Measurements from ENCODE around the gene BABAM2.

Gene BABAM2

GRCh38 chr2:27922842-27923241 is 32.3 kb downstream of the BABAM2 start:
- Histone ChIP-seq H3K9me3 (ENCODE audit: control insufficient read depth, low read length) (no peaks in the 10 kb centered on the region), H3K9ac (no peak overlapping the region), H2AFZ (no peak overlapping the region), H3K4me2 (ENCODE audit: low read length) (no peak overlapping the region), H3K4me1 (no peaks in the 10 kb centered on the region), H3K4me3 (ENCODE audit: low read depth, low read length) (no peak overlapping the region), H3K79me2 (no peaks in the 10 kb centered on the region), H3K27me3 (ENCODE audit: control insufficient read depth, insufficient read depth, low read length) (no peaks in the 10 kb centered on the region), H3K27ac (no peak overlapping the region), H3K36me3 (ENCODE audit: control insufficient read depth, insufficient read depth, low read length) (no peaks in the 10 kb centered on the region)
- no peak for TF ChIP-seq CTCF (IDR thresholded peaks at IDR 0.05)

- H3K9me3 ChIP-seq (ENCODE audit: control insufficient read depth, low read length) = no peaks in the 10 kb centered on the region
Measured at GRCh38 chr2:27925766-27926472, 35.4 kb downstream of the BABAM2 start.

DNA sequence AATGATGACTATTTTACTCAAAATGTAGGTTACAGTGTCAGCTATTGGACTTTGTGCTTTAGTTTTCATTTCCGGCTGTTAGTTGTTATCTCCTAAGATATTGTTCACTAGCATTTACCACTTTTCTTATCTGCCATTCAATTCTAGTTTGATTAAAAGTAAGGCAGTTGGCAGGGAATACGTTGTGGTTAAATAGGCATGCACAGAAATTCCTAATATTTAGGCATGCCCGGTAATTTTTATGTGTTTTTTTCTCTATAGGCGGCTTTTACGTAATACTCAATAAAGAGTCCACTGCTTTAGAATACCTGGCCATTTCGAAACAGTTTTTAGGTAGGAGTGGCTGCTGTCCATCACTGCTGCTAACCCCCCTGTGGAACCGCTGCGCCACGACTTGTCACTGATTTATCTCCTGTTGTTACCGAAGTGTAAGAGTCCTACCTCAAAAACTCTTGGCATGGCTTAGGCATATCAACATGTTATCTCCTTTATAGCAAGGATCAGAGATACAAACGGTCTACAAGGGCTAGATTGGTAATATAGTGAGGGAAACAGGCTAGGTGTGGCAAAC is 39.5 kb downstream of the BABAM2 start:
- no peak for TF ChIP-seq CTCF (IDR thresholded peaks at IDR 0.05)
- Histone ChIP-seq H3K4me1 (no peaks in the 10 kb centered on the region), H3K9ac (no peak overlapping the region), H3K4me2 (ENCODE audit: low read length) (no peak overlapping the region), H3K36me3 (ENCODE audit: control insufficient read depth, insufficient read depth, low read length) (no peaks in the 10 kb centered on the region), H3K79me2 (peaks cover 2% of the 10 kb centered on the region), H3K9me3 (ENCODE audit: control insufficient read depth, low read length) (no peaks in the 10 kb centered on the region), H3K27ac (no peak overlapping the region), H3K27me3 (ENCODE audit: control insufficient read depth, insufficient read depth, low read length) (no peaks in the 10 kb centered on the region), H2AFZ (no peak overlapping the region), H3K4me3 (ENCODE audit: low read depth, low read length) (no peak overlapping the region)

More at GRCh38 chr2:27925766-27926472, 35.4 kb downstream of the BABAM2 start:
- Histone ChIP-seq H3K79me2 (no peaks in the 10 kb centered on the region), H3K4me1 (no peaks in the 10 kb centered on the region), H3K27ac (no peak overlapping the region), H2AFZ (no peak overlapping the region), H3K4me2 (ENCODE audit: low read length) (no peak overlapping the region), H3K36me3 (ENCODE audit: control insufficient read depth, insufficient read depth, low read length) (no peaks in the 10 kb centered on the region), H3K4me3 (ENCODE audit: low read depth, low read length) (no peak overlapping the region), H3K9ac (no peak overlapping the region), H3K27me3 (ENCODE audit: control insufficient read depth, insufficient read depth, low read length) (no peaks in the 10 kb centered on the region)
- no peak for TF ChIP-seq CTCF (IDR thresholded peaks at IDR 0.05)

GRCh38 chr2:27931361-27931950 is 40.9 kb downstream of the BABAM2 start:
- no peak overlapping the region for H3K9ac ChIP-seq
- no peak overlapping the region for H3K4me3 ChIP-seq (ENCODE audit: low read depth, low read length)
- H2AFZ ChIP-seq = no peak overlapping the region
- TF ChIP-seq CTCF (IDR thresholded peaks at IDR 0.05) = no peak
- H3K9me3 ChIP-seq (ENCODE audit: control insufficient read depth, low read length) = no peaks in the 10 kb centered on the region
- H3K27ac ChIP-seq = no peak overlapping the region
- H3K4me1 ChIP-seq = no peaks in the 10 kb centered on the region
- H3K27me3 ChIP-seq (ENCODE audit: control insufficient read depth, insufficient read depth, low read length) = no peaks in the 10 kb centered on the region
- no peaks in the 10 kb centered on the region for H3K36me3 ChIP-seq (ENCODE audit: control insufficient read depth, insufficient read depth, low read length)
- peaks cover 2% of the 10 kb centered on the region for H3K79me2 ChIP-seq
- no peak overlapping the region for H3K4me2 ChIP-seq (ENCODE audit: low read length)

Measured in parathyroid adenoma (tissue), 2 donors.